Uterus (tissue), 4 donors: Measurements from ENCODE around the gene RASA3. TPM values are rescaled to one million over a fixed set of nuclear protein-coding genes. Genes with fewer than 3 reads are reported as not detected.
A peak's percentile ranks its signal among the peaks of the same experiment; 100 is the strongest.

ENCODE experiments used
- DNase-seq, 2 donors: peaks; one replicate each; pipeline ENCODE4 v3.0.0-alpha.2; 2019 to 2020
- H3K27ac ChIP-seq, 2 donors: fragments of 200-600 bp; sonication (generic); 1 replicate in 1 of 2; 2 replicates in 1 of 2; pipeline ENCODE4 v1.5.1; 2016 to 2018
- H3K27me3 ChIP-seq, 2 donors: fragments of 200-600 bp; sonication (generic); one replicate each; pipeline ENCODE4 v1.5.1; 2018 to 2019; ENCODE audit warnings: control low read depth in 1 of 2
- H3K36me3 ChIP-seq, 2 donors: fragments of 200-600 bp; sonication (generic); one replicate each; pipeline ENCODE4 v1.5.1; 2019; ENCODE audit warnings: control low read depth in 1 of 2
- H3K4me1 ChIP-seq, 2 donors: fragments of 200-600 bp; sonication (generic); one replicate each; pipeline ENCODE4 v1.5.1; 2018 to 2019; ENCODE audit warnings: control low read depth in 1 of 2
- H3K4me3 ChIP-seq, 2 donors: fragments of 200-600 bp; sonication (generic); 1 replicate in 1 of 2; 2 replicates in 1 of 2; pipeline ENCODE4 v1.5.1; 2018 to 2019; ENCODE audit warnings: mild to moderate bottlenecking in 1 of 2
- H3K9me3 ChIP-seq, 2 donors: fragments of 200-600 bp; sonication (generic); one replicate each; pipeline ENCODE4 v1.5.1; 2019; ENCODE audit warnings: control low read depth in 1 of 2
- POLR2A ChIP-seq, 2 donors: fragments of 450-650 bp; IDR thresholded peaks; one replicate each; pipeline ENCODE4 v1.6.1; 2016; ENCODE audit warnings: antibody characterized with exemption in 2 of 2, mild to moderate bottlenecking in 1 of 2, moderate library complexity in 1 of 2
- intact Hi-C: fragments of 100-400 bp; cut with DNase I; formaldehyde crosslinking; loops from one replicate; pipeline ENCODE4 v1.15.1; 2023; ENCODE audit warnings: low total_unique reads
- total RNA-seq, 4 donors: library from RNA; depleted of rRNA in 3 of 4; stranded (reverse); fragments of >200 nt in 3 of 4; gene quantifications; one replicate each; pipeline versions ENCODE4 v1.1.0 to v1.2.4, GENCODE V29; 2014 to 2023
- TF ChIP-seq, protein P1 (sequence below), 4 experiments: fragments of 200-600 bp in 2 of 4; fragments of 450-650 bp in 2 of 4; sonication (generic) in 2 of 4; IDR thresholded peaks; one replicate each; pipeline ENCODE4 v1.5.1; 2016 to 2019; ENCODE audit warnings: antibody characterized with exemption in 4 of 4, mild to moderate bottlenecking in 2 of 4, moderate library complexity in 1 of 4
- donor health status: DM: yes; HTN: yes; CAD: no.

Gene RASA3
- total RNA-seq, 4 donors from 2014 or later: 8.5 to 31.6 (median 17.2) TPM

DNA sequence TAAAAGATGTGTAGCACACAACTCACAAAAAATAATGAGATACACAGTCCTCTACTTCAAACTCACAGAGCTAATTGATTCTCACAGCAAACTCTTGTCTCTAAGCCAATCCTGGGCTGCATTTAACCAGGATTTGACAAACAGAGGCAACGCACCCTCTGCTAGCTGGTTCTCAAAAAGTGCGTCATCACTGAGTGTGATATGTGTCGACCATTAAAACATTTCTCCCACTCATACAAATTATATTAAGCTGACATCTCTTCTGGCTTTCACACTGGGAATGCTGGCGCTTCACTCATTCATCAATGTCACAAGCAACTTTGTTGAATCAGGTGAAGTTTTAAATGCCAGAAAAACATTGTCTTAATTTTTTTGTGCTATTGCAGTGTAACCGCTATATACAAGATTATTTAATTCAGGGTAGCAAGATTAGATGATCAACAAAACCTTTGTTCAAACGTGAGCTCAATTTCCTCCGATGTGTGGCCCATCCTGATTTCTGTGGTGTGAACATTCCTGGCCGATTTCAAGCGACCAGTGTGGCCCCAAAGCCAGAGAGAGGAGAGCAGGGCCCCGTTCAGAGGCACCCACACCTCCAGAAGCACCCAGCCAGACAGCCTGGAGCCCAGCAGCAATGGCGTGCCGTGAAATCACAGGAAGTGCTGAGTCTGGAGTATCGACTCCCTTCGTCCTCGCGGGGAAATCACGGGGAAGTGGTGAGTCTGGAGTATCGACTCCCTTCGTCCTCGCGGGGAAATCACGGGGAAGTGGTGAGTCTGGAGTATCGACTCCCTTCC is 49.4 kb downstream of the RASA3 start:
- intact Hi-C loops: no loop called here
- TF ChIP-seq, protein P1, sequence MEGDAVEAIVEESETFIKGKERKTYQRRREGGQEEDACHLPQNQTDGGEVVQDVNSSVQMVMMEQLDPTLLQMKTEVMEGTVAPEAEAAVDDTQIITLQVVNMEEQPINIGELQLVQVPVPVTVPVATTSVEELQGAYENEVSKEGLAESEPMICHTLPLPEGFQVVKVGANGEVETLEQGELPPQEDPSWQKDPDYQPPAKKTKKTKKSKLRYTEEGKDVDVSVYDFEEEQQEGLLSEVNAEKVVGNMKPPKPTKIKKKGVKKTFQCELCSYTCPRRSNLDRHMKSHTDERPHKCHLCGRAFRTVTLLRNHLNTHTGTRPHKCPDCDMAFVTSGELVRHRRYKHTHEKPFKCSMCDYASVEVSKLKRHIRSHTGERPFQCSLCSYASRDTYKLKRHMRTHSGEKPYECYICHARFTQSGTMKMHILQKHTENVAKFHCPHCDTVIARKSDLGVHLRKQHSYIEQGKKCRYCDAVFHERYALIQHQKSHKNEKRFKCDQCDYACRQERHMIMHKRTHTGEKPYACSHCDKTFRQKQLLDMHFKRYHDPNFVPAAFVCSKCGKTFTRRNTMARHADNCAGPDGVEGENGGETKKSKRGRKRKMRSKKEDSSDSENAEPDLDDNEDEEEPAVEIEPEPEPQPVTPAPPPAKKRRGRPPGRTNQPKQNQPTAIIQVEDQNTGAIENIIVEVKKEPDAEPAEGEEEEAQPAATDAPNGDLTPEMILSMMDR (IDR thresholded peaks at IDR 0.05): no peak
- TF ChIP-seq POLR2A (IDR thresholded peaks at IDR 0.05): no peak
- Histone ChIP-seq H3K36me3 (no peaks in the 10 kb centered on the region), H3K27me3 (no peaks in the 10 kb centered on the region), H3K9me3 (no peaks in the 10 kb centered on the region), H3K4me1 (peaks cover 3 to 8% of the 10 kb centered on the region in 2 donors), H3K4me3 (no peak overlapping the region), H3K27ac (no peak overlapping the region)
- DNase-seq: peak in 1 of 2 donors; percentile 9

DNA sequence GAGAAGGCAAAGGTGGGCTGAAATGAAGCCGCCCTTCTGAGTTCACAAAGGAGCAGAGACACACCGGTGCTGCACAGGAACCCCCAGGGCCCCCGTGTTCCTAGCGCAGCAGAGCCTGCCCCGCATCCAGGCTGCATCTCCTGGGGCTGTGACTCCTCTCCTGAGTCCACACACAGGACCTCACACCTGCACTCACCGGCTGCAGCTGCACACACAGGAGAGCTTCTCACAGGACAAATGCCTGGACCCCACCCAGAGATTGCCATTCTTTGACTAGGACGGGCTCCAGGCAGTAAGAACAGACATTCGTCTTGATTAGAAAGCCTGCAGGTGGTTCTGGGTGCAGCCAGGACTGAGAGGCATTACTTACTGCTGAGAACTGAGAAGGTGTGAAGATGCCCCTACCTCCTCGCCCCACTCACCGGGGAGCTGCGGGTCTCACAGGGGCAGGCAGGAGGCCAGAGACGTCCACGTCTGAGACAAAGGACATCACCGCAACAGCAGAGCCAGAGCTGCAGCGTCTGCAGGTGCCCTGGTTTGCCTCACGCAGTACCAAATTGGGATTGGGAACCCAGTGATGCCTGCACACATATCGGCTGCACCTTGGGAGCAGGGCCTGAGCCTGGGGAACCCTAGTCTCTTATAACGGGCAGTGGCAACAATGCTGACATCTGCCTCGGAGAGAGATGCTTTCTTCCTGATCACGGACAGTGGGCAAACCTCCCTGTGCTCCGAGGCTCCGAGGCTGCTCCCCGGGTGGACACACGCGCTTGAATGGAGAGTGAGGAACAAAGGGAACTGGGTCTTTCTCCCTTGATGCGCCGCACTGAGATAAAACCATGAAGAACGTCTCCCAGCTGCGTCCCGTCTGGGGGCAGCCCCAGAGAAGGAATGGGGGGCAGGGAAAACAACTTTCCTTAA is 50.4 kb downstream of the RASA3 start:
- no peak overlapping the region for H3K27ac ChIP-seq
- peaks cover 3 to 14% of the 10 kb centered on the region in 2 donors for H3K4me1 ChIP-seq
- H3K9me3 ChIP-seq: no peaks in the 10 kb centered on the region
- no peak for TF ChIP-seq POLR2A (IDR thresholded peaks at IDR 0.05)
- TF ChIP-seq, protein P1 (IDR thresholded peaks at IDR 0.05): no peak
- no peaks in the 10 kb centered on the region for H3K36me3 ChIP-seq
- intact Hi-C loops: no loop called here
- DNase-seq: peak in 1 of 2 donors; percentile 11
- no peak overlapping the region for H3K4me3 ChIP-seq
- H3K27me3 ChIP-seq: no peaks in the 10 kb centered on the region

DNA sequence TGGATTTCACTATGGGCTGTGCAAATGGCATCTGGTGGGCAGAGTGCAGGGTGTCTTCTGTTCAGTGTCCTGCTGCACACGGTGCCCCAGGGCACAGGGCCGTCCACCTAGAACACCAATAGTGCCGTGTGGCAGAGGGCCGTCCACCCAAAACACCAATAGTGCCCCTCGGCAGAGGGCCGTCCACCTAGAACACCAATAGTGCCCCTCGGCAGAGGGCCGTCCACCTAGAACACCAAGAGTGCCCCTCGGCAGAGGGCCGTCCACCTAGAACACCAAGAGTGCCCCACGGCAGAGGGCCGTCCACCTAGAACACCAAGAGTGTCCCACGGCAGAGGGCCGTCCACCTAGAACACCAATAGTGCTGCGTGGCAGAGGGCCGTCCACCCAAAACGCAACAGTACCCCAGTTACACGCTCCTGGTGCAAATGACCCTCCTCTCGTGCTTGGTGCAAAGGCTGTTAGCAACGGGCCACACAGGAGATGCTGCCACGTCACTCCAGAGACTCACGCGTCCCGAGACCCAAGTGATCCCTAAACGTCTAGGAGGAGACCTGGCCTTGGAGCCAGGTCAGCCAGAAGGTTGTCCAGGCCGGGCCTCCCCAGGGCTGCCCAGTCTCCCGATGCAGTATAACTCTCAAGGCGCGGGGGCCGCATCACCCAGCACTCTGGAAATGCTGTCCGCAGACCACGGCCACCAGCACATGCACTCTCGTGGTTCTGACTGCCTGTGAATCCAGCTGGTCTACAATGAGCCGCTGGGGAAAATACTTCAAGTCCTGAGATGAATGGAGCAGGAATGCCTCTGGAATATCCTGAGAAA is 51.5 kb downstream of the RASA3 start:
- no peaks in the 10 kb centered on the region for H3K9me3 ChIP-seq
- H3K36me3 ChIP-seq: no peaks in the 10 kb centered on the region
- H3K4me1 ChIP-seq: peaks cover 3 to 14% of the 10 kb centered on the region in 2 donors
- DNase-seq: peak; percentile 13
- H3K4me3 ChIP-seq: no peak overlapping the region
- intact Hi-C loops: no loop called here
- TF ChIP-seq, protein P1 (IDR thresholded peaks at IDR 0.05): no peak
- no peak for TF ChIP-seq POLR2A (IDR thresholded peaks at IDR 0.05)
- H3K27me3 ChIP-seq: no peaks in the 10 kb centered on the region
- H3K27ac ChIP-seq: peak overlapping the region in 1 of 2 donors; percentile 80

DNA sequence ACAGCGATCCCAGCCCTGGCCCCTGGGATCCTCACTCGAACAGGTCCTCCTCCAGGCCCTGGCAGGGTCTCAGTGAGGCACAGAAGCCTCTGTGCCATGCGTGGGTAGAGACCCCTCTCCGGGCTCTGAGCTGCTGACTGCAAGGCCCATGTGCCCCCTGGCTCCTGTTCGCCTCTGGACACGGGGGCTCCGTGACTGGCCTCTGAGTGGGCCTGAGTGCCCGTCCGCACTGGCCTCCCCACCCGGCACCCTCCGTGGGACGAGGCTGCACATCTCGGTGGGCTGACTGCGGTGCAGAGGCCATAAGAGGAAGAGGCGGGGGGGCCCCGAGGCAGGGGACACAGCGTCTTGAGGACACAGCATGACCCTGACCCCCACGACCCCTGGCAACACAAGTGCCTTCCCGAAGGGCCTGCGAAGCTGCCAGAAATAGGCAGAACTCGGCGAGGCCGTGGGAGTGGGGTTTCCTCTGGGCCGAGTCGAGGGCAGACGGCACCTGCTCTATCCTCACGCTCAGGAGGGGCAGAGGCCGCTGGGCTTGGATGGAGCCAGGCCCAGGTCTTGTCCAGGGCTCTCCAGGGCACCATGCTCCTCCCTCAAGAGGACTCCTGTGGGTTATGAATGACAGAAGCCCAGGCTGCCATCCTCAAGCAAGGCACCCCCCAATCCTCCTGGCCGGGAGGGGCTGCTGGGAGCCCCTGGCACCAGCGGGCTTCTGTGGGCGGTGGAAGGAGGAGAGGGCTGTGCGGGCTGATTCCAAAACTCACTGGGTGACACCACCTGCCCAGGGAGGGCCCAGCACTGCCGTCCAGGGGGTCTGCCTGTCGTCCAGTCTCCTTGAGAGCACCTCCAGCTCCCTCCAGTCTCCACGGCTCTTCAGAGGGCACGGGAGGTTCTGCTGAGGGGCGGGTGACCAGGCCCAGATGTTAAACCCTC is 52.6 kb downstream of the RASA3 start:
- no peaks in the 10 kb centered on the region for H3K9me3 ChIP-seq
- H3K27ac ChIP-seq: peak overlapping the region; percentile 80 to 83
- H3K27me3 ChIP-seq: no peaks in the 10 kb centered on the region
- no peaks in the 10 kb centered on the region for H3K36me3 ChIP-seq
- no peak overlapping the region for H3K4me3 ChIP-seq
- TF ChIP-seq, protein P1 (IDR thresholded peaks at IDR 0.05): no peak
- TF ChIP-seq POLR2A (IDR thresholded peaks at IDR 0.05): no peak
- intact Hi-C loops: no loop called here
- DNase-seq: peak; percentile 24 to 25
- H3K4me1 ChIP-seq: peaks cover 3 to 14% of the 10 kb centered on the region in 2 donors
